Liver (tissue), 9 donors: ENCODE results near the gene PDGFD. TPM values are rescaled to one million over a fixed set of nuclear protein-coding genes. Genes with fewer than 3 reads are reported as not detected.

ENCODE experiments used
- DNase-seq: peaks from one replicate; pipeline ENCODE4 v3.0.0-alpha.2; 2017; ENCODE audit warnings: low spot score
- H3K27ac ChIP-seq, 2 donors: one replicate each; pipeline ENCODE4 v1.7.0; 2013; ENCODE audit warnings: inconsistent platforms in 2 of 2, low read length in 2 of 2, control low read depth in 1 of 2, low read depth in 1 of 2, mild to moderate bottlenecking in 1 of 2
- H3K27me3 ChIP-seq, 4 donors: one replicate each; pipeline versions ENCODE4 v1.6.1 to v1.7.0; 2013; ENCODE audit warnings: low read length in 3 of 4, inconsistent platforms in 1 of 4, mild to moderate bottlenecking in 1 of 4, moderate library complexity in 1 of 4; ENCODE audit not compliant: control insufficient read depth in 4 of 4, insufficient read depth in 4 of 4
- H3K36me3 ChIP-seq, 4 donors: one replicate each; pipeline versions ENCODE4 v1.6.1 to v1.7.0; 2013; ENCODE audit warnings: low read length in 3 of 4, mild to moderate bottlenecking in 3 of 4, low read depth in 1 of 4, moderate library complexity in 1 of 4; ENCODE audit not compliant: control insufficient read depth in 4 of 4, insufficient read depth in 3 of 4
- H3K4me1 ChIP-seq, 4 donors: one replicate each; pipeline versions ENCODE4 v1.6.1 to v1.7.0; 2013; ENCODE audit warnings: low read length in 3 of 4, mild to moderate bottlenecking in 3 of 4, moderate library complexity in 1 of 4; ENCODE audit not compliant: control insufficient read depth in 4 of 4, insufficient read depth in 4 of 4
- H3K4me3 ChIP-seq, 3 donors: one replicate each; pipeline versions ENCODE4 v1.6.1 to v1.7.0; 2013; ENCODE audit warnings: low read length in 3 of 3, control low read depth in 1 of 3, low read depth in 1 of 3, mild to moderate bottlenecking in 1 of 3
- H3K9ac ChIP-seq, 2 donors: one replicate each; pipeline ENCODE4 v1.7.0; 2013; ENCODE audit warnings: low read length in 2 of 2, mild to moderate bottlenecking in 2 of 2, moderate library complexity in 2 of 2, control low read depth in 1 of 2, low read depth in 1 of 2
- H3K9me3 ChIP-seq, 4 donors: one replicate each; pipeline versions ENCODE4 v1.6.1 to v1.7.0; 2013; ENCODE audit warnings: low read length in 3 of 4; ENCODE audit not compliant: control insufficient read depth in 4 of 4
- EGR1 ChIP-seq, 2 donors: IDR thresholded peaks; 2 replicates each; pipeline ENCODE4 v1.6.1; 2016 to 2018; ENCODE audit warnings: antibody characterized with exemption in 2 of 2, low read depth in 2 of 2
- FOXA2 ChIP-seq: IDR thresholded peaks from 2 replicates; pipeline ENCODE4 v1.6.1; 2016; ENCODE audit warnings: antibody characterized with exemption
- GABPA ChIP-seq, 2 donors: IDR thresholded peaks in 1 of 2; conservative IDR thresholded peaks in 1 of 2; 2 replicates each; pipeline ENCODE4 v1.6.1; 2016; ENCODE audit warnings: antibody characterized with exemption in 2 of 2, mild to moderate bottlenecking in 1 of 2, moderate library complexity in 1 of 2
- HNF4A ChIP-seq, 2 donors: conservative IDR thresholded peaks; 2 replicates each; pipeline ENCODE4 v1.6.1; 2016; ENCODE audit warnings: antibody characterized with exemption in 2 of 2, mild to moderate bottlenecking in 2 of 2
- HNF4G ChIP-seq: IDR thresholded peaks from 2 replicates; pipeline ENCODE4 v1.6.1; 2016; ENCODE audit warnings: antibody characterized with exemption
- NR2F2 ChIP-seq: IDR thresholded peaks from 2 replicates; pipeline ENCODE4 v1.6.1; 2016; ENCODE audit warnings: antibody characterized with exemption
- RAD21 ChIP-seq, 2 donors: IDR thresholded peaks; 2 replicates each; pipeline ENCODE4 v1.6.1; 2016; ENCODE audit warnings: antibody characterized with exemption in 2 of 2, mild to moderate bottlenecking in 2 of 2
- RXRA ChIP-seq, 2 donors: IDR thresholded peaks; 2 replicates each; pipeline ENCODE4 v1.6.1; 2017 to 2018; ENCODE audit warnings: antibody characterized with exemption in 2 of 2, mild to moderate bottlenecking in 1 of 2
- TAF1 ChIP-seq: conservative IDR thresholded peaks from 2 replicates; pipeline ENCODE4 v1.6.1; 2016; ENCODE audit warnings: antibody characterized with exemption, mild to moderate bottlenecking
- WGBS: extraction: QIAGEN DNeasy Blood & Tissue Kit; methylation state at CpG from one replicate; pipeline ENCODE4 v1.1.7; 2013; 5-methylcytosine and 5-hydroxymethylcytosine counted together
- polyA plus RNA-seq, 2 donors: library from polyadenylated mRNA; stranded (reverse) in 1 of 2; unstranded in 1 of 2; fragments of 200-250 nt in 1 of 2; fragments of >200 nt in 1 of 2; fragmentation: Nextera tagmentation in 1 of 2; extraction: Ambion mirVana in 1 of 2; gene quantifications; one replicate each; pipeline versions ENCODE4 v1.2.1 to v1.2.3, GENCODE V29; 2013 to 2015
- total RNA-seq, 2 donors: library from RNA; depleted of rRNA; stranded (reverse); fragments of >200 nt; gene quantifications; one replicate each; pipeline ENCODE4 v1.2.3, GENCODE V29; 2014
- TF ChIP-seq, protein P1 (sequence below): IDR thresholded peaks from 2 replicates; pipeline ENCODE4 v1.6.1; 2016; ENCODE audit warnings: antibody characterized with exemption
- TF ChIP-seq, protein P2 (sequence below): IDR thresholded peaks from 2 replicates; pipeline ENCODE4 v1.6.1; 2016; ENCODE audit warnings: antibody characterized with exemption, mild to moderate bottlenecking
- TF ChIP-seq, protein P3 (sequence below): fragments of 150-350 bp; IDR thresholded peaks from 2 replicates; pipeline ENCODE4 v1.5.1; 2017; ENCODE audit warnings: improper control_type of control experiment, low read depth, low read length; ENCODE audit not compliant: missing input control
- donor health status: healthy.
- donor health status: healthy.
- donor health status: healthy.
- donor health status: healthy.
- donor health status: healthy.

Gene PDGFD
- total and polyA plus RNA-seq, 4 donors: 1.0 to 3.3 (median 2.1) TPM

DNA sequence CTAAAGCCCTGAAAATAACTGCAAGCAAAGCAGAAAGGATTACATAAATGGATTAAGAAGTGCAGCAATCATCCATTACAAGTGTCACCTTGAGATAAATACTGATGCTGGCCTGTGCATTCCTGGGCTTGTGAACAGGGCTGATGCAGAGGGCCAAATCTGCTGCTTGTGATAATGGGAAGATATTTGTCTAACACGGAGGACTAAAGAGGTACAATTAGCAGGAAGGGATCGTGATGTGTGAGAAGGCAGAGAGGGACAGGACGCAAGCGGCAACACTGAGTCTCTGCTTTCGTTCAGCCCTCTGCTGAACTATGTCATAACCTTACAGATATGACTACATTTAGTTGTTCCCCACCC, 235.2 kb downstream of the PDGFD start:
- Histone ChIP-seq H3K4me3 (no peak overlapping the region), H3K9me3 (no peaks in the 10 kb centered on the region)

DNA sequence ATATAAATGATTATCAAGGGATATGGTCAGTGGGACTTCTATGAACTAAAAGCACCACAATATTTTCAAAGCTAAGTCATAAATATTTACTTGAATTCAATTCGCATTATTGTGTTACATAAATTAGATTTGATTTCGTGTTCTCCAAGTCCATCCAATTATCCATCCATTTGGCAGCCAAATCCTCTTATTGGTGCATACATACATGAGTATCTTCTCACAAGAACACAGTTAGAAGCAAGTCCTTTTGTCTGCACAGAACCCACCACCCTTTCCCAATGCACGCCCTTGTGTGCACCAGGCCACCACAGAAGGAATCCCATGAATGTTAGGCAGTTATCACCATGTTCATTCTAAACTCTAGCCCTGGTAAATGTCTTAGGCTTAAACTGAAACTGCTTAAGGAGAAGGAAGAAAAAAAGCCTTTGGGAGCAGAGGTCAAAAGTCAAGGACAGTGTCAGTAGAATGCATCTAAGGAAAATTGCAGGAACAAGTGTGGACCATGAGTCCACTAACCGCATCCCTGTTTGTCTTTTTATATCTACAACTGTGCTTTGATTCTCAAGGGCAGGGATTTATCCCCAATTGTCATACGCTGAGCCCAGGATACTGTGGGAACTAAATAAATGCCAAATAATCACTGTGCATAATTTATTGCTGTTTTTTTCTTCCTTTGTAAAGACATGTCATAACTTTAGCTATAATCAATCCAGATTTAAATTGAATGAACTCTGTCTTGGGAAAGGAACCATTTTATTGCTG, 235.7 kb downstream of the PDGFD start:
- H3K27me3 ChIP-seq: no peaks in the 10 kb centered on the region
- TF ChIP-seq FOXA2 (no peak), EGR1 (IDR thresholded peaks at IDR 0.05; ENCODE audit: low read depth in 2 of 2) (no peak), GABPA (IDR thresholded peaks at IDR 0.05 in 1 of 2, conservative IDR thresholded peaks at IDR 0.05 in 1 of 2) (no peak), TAF1 (no peak), HNF4A (conservative IDR thresholded peaks at IDR 0.05) (no peak), RAD21 (IDR thresholded peaks at IDR 0.05) (no peak), HNF4G (no peak), NR2F2 (no peak)
- TF ChIP-seq, protein P1, sequence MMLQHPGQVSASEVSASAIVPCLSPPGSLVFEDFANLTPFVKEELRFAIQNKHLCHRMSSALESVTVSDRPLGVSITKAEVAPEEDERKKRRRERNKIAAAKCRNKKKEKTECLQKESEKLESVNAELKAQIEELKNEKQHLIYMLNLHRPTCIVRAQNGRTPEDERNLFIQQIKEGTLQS: no peak
- TF ChIP-seq, protein P2, sequence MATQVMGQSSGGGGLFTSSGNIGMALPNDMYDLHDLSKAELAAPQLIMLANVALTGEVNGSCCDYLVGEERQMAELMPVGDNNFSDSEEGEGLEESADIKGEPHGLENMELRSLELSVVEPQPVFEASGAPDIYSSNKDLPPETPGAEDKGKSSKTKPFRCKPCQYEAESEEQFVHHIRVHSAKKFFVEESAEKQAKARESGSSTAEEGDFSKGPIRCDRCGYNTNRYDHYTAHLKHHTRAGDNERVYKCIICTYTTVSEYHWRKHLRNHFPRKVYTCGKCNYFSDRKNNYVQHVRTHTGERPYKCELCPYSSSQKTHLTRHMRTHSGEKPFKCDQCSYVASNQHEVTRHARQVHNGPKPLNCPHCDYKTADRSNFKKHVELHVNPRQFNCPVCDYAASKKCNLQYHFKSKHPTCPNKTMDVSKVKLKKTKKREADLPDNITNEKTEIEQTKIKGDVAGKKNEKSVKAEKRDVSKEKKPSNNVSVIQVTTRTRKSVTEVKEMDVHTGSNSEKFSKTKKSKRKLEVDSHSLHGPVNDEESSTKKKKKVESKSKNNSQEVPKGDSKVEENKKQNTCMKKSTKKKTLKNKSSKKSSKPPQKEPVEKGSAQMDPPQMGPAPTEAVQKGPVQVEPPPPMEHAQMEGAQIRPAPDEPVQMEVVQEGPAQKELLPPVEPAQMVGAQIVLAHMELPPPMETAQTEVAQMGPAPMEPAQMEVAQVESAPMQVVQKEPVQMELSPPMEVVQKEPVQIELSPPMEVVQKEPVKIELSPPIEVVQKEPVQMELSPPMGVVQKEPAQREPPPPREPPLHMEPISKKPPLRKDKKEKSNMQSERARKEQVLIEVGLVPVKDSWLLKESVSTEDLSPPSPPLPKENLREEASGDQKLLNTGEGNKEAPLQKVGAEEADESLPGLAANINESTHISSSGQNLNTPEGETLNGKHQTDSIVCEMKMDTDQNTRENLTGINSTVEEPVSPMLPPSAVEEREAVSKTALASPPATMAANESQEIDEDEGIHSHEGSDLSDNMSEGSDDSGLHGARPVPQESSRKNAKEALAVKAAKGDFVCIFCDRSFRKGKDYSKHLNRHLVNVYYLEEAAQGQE: no peak
- TF ChIP-seq, protein P3, sequence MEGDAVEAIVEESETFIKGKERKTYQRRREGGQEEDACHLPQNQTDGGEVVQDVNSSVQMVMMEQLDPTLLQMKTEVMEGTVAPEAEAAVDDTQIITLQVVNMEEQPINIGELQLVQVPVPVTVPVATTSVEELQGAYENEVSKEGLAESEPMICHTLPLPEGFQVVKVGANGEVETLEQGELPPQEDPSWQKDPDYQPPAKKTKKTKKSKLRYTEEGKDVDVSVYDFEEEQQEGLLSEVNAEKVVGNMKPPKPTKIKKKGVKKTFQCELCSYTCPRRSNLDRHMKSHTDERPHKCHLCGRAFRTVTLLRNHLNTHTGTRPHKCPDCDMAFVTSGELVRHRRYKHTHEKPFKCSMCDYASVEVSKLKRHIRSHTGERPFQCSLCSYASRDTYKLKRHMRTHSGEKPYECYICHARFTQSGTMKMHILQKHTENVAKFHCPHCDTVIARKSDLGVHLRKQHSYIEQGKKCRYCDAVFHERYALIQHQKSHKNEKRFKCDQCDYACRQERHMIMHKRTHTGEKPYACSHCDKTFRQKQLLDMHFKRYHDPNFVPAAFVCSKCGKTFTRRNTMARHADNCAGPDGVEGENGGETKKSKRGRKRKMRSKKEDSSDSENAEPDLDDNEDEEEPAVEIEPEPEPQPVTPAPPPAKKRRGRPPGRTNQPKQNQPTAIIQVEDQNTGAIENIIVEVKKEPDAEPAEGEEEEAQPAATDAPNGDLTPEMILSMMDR: no peak
- no peaks in the 10 kb centered on the region for H3K4me1 ChIP-seq
- no peak overlapping the region for H3K9ac ChIP-seq
- no peak overlapping the region for H3K4me3 ChIP-seq
- no peak overlapping the region for H3K27ac ChIP-seq
- H3K9me3 ChIP-seq: no peaks in the 10 kb centered on the region
- 89% methylated on average over 5 of the region's 5 CpGs for WGBS
- H3K36me3 ChIP-seq: peaks cover 0 to 2% (median 0%) of the 10 kb centered on the region in 4 donors
- DNase-seq: no peak

More for the DNA sequence above, 235.2 kb downstream of the PDGFD start:
- no peak for DNase-seq
- Histone ChIP-seq H3K27ac (no peak overlapping the region), H3K27me3 (no peaks in the 10 kb centered on the region), H3K9ac (no peak overlapping the region), H3K4me1 (no peaks in the 10 kb centered on the region), H3K36me3 (peaks cover 0 to 2% (median 0%) of the 10 kb centered on the region in 4 donors)
- WGBS: 73% methylated on average over 5 of the region's 5 CpGs
- TF ChIP-seq TAF1 (no peak), RXRA (IDR thresholded peaks at IDR 0.05) (no peak), FOXA2 (no peak), NR2F2 (no peak), HNF4A (conservative IDR thresholded peaks at IDR 0.05) (no peak), EGR1 (IDR thresholded peaks at IDR 0.05; ENCODE audit: low read depth in 2 of 2) (no peak)
- TF ChIP-seq, protein P3: no peak
